HEK293 (cell line): ENCODE measurements around the gene PTS.

Source experiments
- EGR2 ChIP-seq: fragments of 450-650 bp; formaldehyde crosslinking; IDR thresholded peaks from 2 replicates; pipeline ENCODE4 v1.5.1; 2016; ENCODE audit warnings: low read depth, missing biosample characterization, missing genetic modification characterization
- FEZF1 ChIP-seq: fragments of 450-650 bp; formaldehyde crosslinking; IDR thresholded peaks from 2 replicates; pipeline ENCODE4 v1.5.1; 2016; ENCODE audit warnings: missing biosample characterization, missing genetic modification characterization
- KLF9 ChIP-seq: fragments of 450-650 bp; formaldehyde crosslinking; IDR thresholded peaks from 2 replicates; pipeline ENCODE4 v1.5.1; 2016; ENCODE audit warnings: missing biosample characterization, missing genetic modification characterization, low read depth
- MZF1 ChIP-seq: fragments of 450-650 bp; formaldehyde crosslinking; IDR thresholded peaks from 2 replicates; pipeline ENCODE4 v1.5.1; 2017; ENCODE audit warnings: missing biosample characterization, missing genetic modification characterization, borderline replicate concordance
- PRDM10 ChIP-seq: fragments of 450-650 bp; formaldehyde crosslinking; IDR thresholded peaks from 2 replicates; pipeline ENCODE4 v1.5.1; 2016; ENCODE audit warnings: missing biosample characterization, missing genetic modification characterization
- PRDM6 ChIP-seq: fragments of 450-650 bp; formaldehyde crosslinking; IDR thresholded peaks from 2 replicates; pipeline ENCODE4 v1.5.1; 2017; ENCODE audit warnings: missing biosample characterization, missing genetic modification characterization
- TCF7L2 ChIP-seq: IDR thresholded peaks from 2 replicates; pipeline ENCODE4 v1.6.1; 2011; ENCODE audit warnings: low read depth, mild to moderate bottlenecking, inconsistent platforms, low read length, moderate library complexity, borderline replicate concordance
- ZBTB1 ChIP-seq: fragments of 450-650 bp; formaldehyde crosslinking; IDR thresholded peaks from 2 replicates; pipeline ENCODE4 v1.5.1; 2016; ENCODE audit warnings: missing biosample characterization, missing genetic modification characterization
- ZNF121 ChIP-seq: fragments of 450-650 bp; formaldehyde crosslinking; IDR thresholded peaks from 2 replicates; pipeline ENCODE4 v1.5.1; 2016; ENCODE audit warnings: missing biosample characterization, missing genetic modification characterization
- ZNF18 ChIP-seq: fragments of 450-650 bp; formaldehyde crosslinking; IDR thresholded peaks from 2 replicates; pipeline ENCODE4 v1.5.1; 2016; ENCODE audit warnings: missing biosample characterization, missing genetic modification characterization
- ZNF223 ChIP-seq: fragments of 450-650 bp; formaldehyde crosslinking; IDR thresholded peaks from 2 replicates; pipeline ENCODE4 v1.5.1; 2016; ENCODE audit warnings: missing biosample characterization, missing genetic modification characterization
- ZNF274 ChIP-seq, 2 experiments: fragments of 200-500 bp in 1 of 2; fragments of 450-650 bp in 1 of 2; sonication (Bioruptor generic) in 1 of 2; formaldehyde crosslinking in 1 of 2; IDR thresholded peaks; 2 replicates each; pipeline versions ENCODE4 v1.5.1 to v1.6.1; 2014 to 2016; ENCODE audit warnings: borderline replicate concordance in 1 of 2, inconsistent platforms in 1 of 2, low read length in 1 of 2, missing biosample characterization in 1 of 2, missing genetic modification characterization in 1 of 2
- ZNF280D ChIP-seq: fragments of 450-650 bp; formaldehyde crosslinking; IDR thresholded peaks from 2 replicates; pipeline ENCODE4 v1.5.1; 2016; ENCODE audit warnings: missing biosample characterization, missing genetic modification characterization
- ZNF394 ChIP-seq: fragments of 450-650 bp; formaldehyde crosslinking; IDR thresholded peaks from 2 replicates; pipeline ENCODE4 v1.5.1; 2016; ENCODE audit warnings: missing biosample characterization, missing genetic modification characterization, mild to moderate bottlenecking, moderate library complexity, borderline replicate concordance
- ZNF48 ChIP-seq: fragments of 450-650 bp; formaldehyde crosslinking; IDR thresholded peaks from 2 replicates; pipeline ENCODE4 v1.5.1; 2016; ENCODE audit warnings: missing biosample characterization, missing genetic modification characterization
- ZNF548 ChIP-seq: fragments of 450-650 bp; formaldehyde crosslinking; IDR thresholded peaks from 2 replicates; pipeline ENCODE4 v1.5.1; 2016; ENCODE audit warnings: missing biosample characterization, missing genetic modification characterization
- ZNF692 ChIP-seq: fragments of 450-650 bp; formaldehyde crosslinking; IDR thresholded peaks from 2 replicates; pipeline ENCODE4 v1.5.1; 2016; ENCODE audit warnings: missing biosample characterization, missing genetic modification characterization
- ZNF704 ChIP-seq: fragments of 450-650 bp; formaldehyde crosslinking; IDR thresholded peaks from 2 replicates; pipeline ENCODE4 v1.5.1; 2016; ENCODE audit warnings: missing biosample characterization, missing genetic modification characterization
- ZNF791 ChIP-seq: fragments of 450-650 bp; formaldehyde crosslinking; IDR thresholded peaks from 2 replicates; pipeline ENCODE4 v1.5.1; 2016; ENCODE audit warnings: missing biosample characterization, missing genetic modification characterization
- ZSCAN18 ChIP-seq: fragments of 450-650 bp; formaldehyde crosslinking; IDR thresholded peaks from 2 replicates; pipeline ENCODE4 v1.5.1; 2016; ENCODE audit warnings: missing biosample characterization, missing genetic modification characterization
- ZSCAN23 ChIP-seq: fragments of 450-650 bp; formaldehyde crosslinking; IDR thresholded peaks from 2 replicates; pipeline ENCODE4 v1.5.1; 2016; ENCODE audit warnings: missing biosample characterization, missing genetic modification characterization
- ZSCAN4 ChIP-seq: fragments of 450-650 bp; formaldehyde crosslinking; IDR thresholded peaks from 2 replicates; pipeline ENCODE4 v1.5.1; 2017; ENCODE audit warnings: missing biosample characterization, missing genetic modification characterization

PTS gene

GRCh38 chr11:112226062-112226830 is at the start of gene PTS (continued):
- TF ChIP-seq ZNF394 (tag by site-specific recombination) (no peak), ZNF48 (tag by site-specific recombination) (no peak), EGR2 (tag by site-specific recombination) (no peak), PRDM10 (peak; percentile 69), FEZF1 (tag by site-specific recombination) (no peak), ZNF121 (no peak; the same call in 1 of the 2 replicates), ZSCAN4 (tag by site-specific recombination) (no peak), ZNF223 (tag by site-specific recombination) (peak; percentile 84; the same call in 1 of the 2 replicates), ZNF704 (tag by site-specific recombination) (no peak), TCF7L2 (no peak), ZNF548 (tag by site-specific recombination) (no peak), MZF1 (tag by site-specific recombination) (no peak), ZBTB1 (tag by site-specific recombination) (no peak), ZSCAN23 (no peak), KLF9 (tag by site-specific recombination) (peak; percentile 40; the same call in 1 of the 2 replicates), PRDM6 (tag by site-specific recombination) (no peak), ZSCAN18 (tag by site-specific recombination) (no peak), ZNF692 (tag by site-specific recombination) (peak; percentile 84), ZNF280D (no peak), ZNF274 (IDR thresholded peaks at IDR 0.05; ENCODE audit: low read length) (no peak), ZNF274 (tag by site-specific recombination; IDR thresholded peaks at IDR 0.05; ENCODE audit: borderline replicate concordance) (no peak), ZNF791 (tag by site-specific recombination) (no peak), ZNF18 (no peak)
